Right cardiac atrium (tissue), 5 donors: ENCODE measurements around the gene CA10. TPM values are rescaled to one million over a fixed set of nuclear protein-coding genes. Genes with fewer than 3 reads are reported as not detected.
A peak's percentile ranks its signal among the peaks of the same experiment; 100 is the strongest.

ENCODE experiments used
- ATAC-seq, 2 donors: fragments of 200-7000 bp; cut with Tn5 transposase; one replicate each; pipeline versions ENCODE4 v1.8.0 to v1.9.1; 2020; ENCODE audit warnings: moderate library complexity in 2 of 2, mild to moderate bottlenecking in 1 of 2
- DNase-seq, 3 donors: peaks; one replicate each; pipeline ENCODE4 v3.0.0-alpha.2; 2020
- H3K27ac ChIP-seq: one replicate; pipeline ENCODE4 v1.5.1; 2013; ENCODE audit warnings: mild to moderate bottlenecking, low read length, control low read depth, moderate library complexity
- H3K27me3 ChIP-seq: one replicate; pipeline ENCODE4 v1.6.1; 2013; ENCODE audit not compliant: control insufficient read depth, insufficient read depth
- H3K4me1 ChIP-seq: one replicate; pipeline ENCODE4 v1.6.1; 2013; ENCODE audit warnings: low read length; ENCODE audit not compliant: control insufficient read depth, insufficient read depth
- H3K4me3 ChIP-seq: one replicate; pipeline ENCODE4 v1.5.1; 2013; ENCODE audit warnings: low read length, control low read depth
- H3K9me3 ChIP-seq: one replicate; pipeline ENCODE4 v1.6.1; 2013; ENCODE audit warnings: low read length; ENCODE audit not compliant: control insufficient read depth
- WGBS: extraction: QIAGEN DNeasy Blood & Tissue Kit; methylation state at CpG from one replicate; pipeline ENCODE4 v1.1.7; 2013; 5-methylcytosine and 5-hydroxymethylcytosine counted together
- intact Hi-C, 4 donors: fragments of 100-400 bp; cut with DNase I; formaldehyde crosslinking; loops; one replicate each; pipeline versions ENCODE4 v1.11.0 to v1.14.0; 2022 to 2023
- polyA plus RNA-seq: library from polyadenylated mRNA; stranded (reverse); fragments of 200-250 nt; gene quantifications from one replicate; pipeline ENCODE4 v1.2.3, GENCODE V29; 2013
- total RNA-seq, 4 donors: library from RNA; stranded (reverse); fragmentation: NEBNext Ultra II Directional; extraction: Animal tissue kit (Norgen Biotek cat#: 25700); gene quantifications; one replicate each; pipeline ENCODE4 v1.2.1, GENCODE V29; 2021
- donor health status: healthy with polysubstance abuse.
- donor health status: DM: no; HTN: yes; CAD: no.
- donor health status: DM: no; HTN: no; CAD: no.
- donor health status: DM: no; HTN: yes; CAD: no; lungs with severe emphysema.
- donor health status: DM: yes; HTN: yes; CAD: no.

Gene CA10
- total and polyA plus RNA-seq, 5 donors = 0.05 TPM; not detected in 4

GRCh38 chr17:52143542-52143941 lies 15.0 kb downstream of the CA10 start:
- Histone ChIP-seq H3K27ac (no peak overlapping the region), H3K4me3 (no peak overlapping the region), H3K9me3 (no peaks in the 10 kb centered on the region), H3K27me3 (no peaks in the 10 kb centered on the region), H3K4me1 (no peaks in the 10 kb centered on the region)
- WGBS = 5% methylated on average over 1 of the region's 1 CpG
- DNase-seq (no peak), ATAC-seq (no peak)
- intact Hi-C loops = no loop called here

- Histone ChIP-seq H3K4me1 (no peaks in the 10 kb centered on the region), H3K27me3 (no peaks in the 10 kb centered on the region), H3K27ac (no peak overlapping the region), H3K4me3 (no peak overlapping the region), H3K9me3 (no peaks in the 10 kb centered on the region)
- WGBS = 79% methylated on average over 3 of the region's 3 CpGs
- intact Hi-C loops = no loop called here
- DNase-seq (no peak), ATAC-seq (no peak)
Observed at GRCh38 chr17:52140601-52141000, 17.9 kb downstream of the CA10 start.

- Histone ChIP-seq H3K27me3 (no peaks in the 10 kb centered on the region), H3K4me1 (no peaks in the 10 kb centered on the region), H3K27ac (no peak overlapping the region), H3K4me3 (no peak overlapping the region), H3K9me3 (no peaks in the 10 kb centered on the region)
- WGBS = 91% methylated on average over 4 of the region's 4 CpGs
- intact Hi-C loops = no loop called here
- DNase-seq (no peak), ATAC-seq (no peak)
Observed at GRCh38 chr17:52138752-52139151, 19.8 kb downstream of the CA10 start.

DNA sequence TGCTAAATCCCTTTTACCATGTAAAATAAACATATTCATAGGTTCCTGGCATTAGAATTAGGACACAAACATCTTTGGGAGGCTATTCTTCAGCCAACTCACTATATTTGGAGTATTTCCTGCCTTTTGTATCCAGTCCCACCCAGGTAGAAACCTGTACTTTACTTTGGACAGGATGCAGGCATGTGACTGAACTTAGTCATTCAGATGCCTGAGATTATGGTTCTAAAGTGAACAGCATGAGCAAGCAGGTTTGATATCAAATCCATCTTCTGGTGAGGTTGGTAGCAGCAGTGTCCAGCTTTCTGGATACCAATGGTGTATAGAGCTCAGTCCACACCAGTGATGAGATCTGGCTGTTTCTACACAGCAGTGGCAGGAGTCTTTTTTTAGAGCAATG lies 20.2 kb downstream of the CA10 start:
- H3K27me3 ChIP-seq = no peaks in the 10 kb centered on the region
- no peaks in the 10 kb centered on the region for H3K9me3 ChIP-seq
- no peak for DNase-seq
- intact Hi-C loops = no loop called here
- no peak overlapping the region for H3K4me3 ChIP-seq
- H3K27ac ChIP-seq = no peak overlapping the region
- H3K4me1 ChIP-seq = no peaks in the 10 kb centered on the region
- ATAC-seq = no peak

- Histone ChIP-seq H3K9me3 (no peaks in the 10 kb centered on the region), H3K4me1 (no peaks in the 10 kb centered on the region), H3K27me3 (no peaks in the 10 kb centered on the region), H3K27ac (no peak overlapping the region), H3K4me3 (no peak overlapping the region)
- no peak for ATAC-seq
- no peak for DNase-seq
- WGBS = 47% methylated on average over 6 of the region's 6 CpGs
- intact Hi-C loops = no loop called here
Observed at GRCh38 chr17:52136166-52136565, 22.3 kb downstream of the CA10 start.

DNA sequence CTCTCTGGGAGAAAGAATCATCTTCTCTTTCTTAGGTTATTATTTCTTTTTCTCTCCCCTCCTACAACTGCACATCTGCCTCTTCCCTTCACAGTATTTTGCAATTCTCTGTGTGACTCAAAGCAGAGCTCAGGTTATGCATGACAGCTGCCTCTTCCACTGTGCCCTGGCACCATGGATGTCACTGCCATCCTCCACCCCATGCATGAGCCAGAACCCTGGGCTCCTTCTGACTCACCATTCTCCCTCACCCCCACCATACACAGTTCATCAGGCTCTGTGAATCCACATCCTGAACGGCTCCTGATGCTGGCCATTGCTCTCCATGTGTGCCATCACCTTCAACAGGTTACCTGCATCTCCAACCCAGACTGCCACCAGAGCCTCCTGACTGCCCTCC lies 23.9 kb downstream of the CA10 start:
- WGBS = 57% methylated on average over 1 of the region's 1 CpG
- H3K9me3 ChIP-seq = no peaks in the 10 kb centered on the region
- H3K4me1 ChIP-seq = no peaks in the 10 kb centered on the region
- DNase-seq (no peak), ATAC-seq (no peak)
- no peak overlapping the region for H3K27ac ChIP-seq
- intact Hi-C loops = no loop called here
- H3K27me3 ChIP-seq = no peaks in the 10 kb centered on the region
- no peak overlapping the region for H3K4me3 ChIP-seq

DNA sequence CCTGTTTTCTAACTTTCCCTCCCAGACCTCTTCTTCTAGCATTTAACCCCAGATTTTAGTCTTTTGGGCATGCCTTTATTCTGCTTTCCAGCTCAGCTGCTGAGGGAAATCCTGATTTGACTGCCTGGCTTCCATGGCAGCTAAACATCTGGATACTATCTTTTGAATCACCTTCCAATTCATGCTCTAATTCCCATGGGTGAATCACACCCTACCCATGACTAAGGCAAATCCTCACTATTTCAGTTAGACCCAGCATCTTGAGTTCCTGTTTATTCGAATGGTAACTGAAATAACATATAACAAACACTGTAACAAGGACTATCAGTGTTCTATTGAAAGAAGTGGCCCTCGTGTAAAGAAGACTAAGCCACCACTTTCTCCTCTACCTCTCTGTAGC lies 29.8 kb downstream of the CA10 start:
- no peak for DNase-seq
- ATAC-seq = no peak
- WGBS = 62% methylated on average over 2 of the region's 2 CpGs
- H3K9me3 ChIP-seq = no peaks in the 10 kb centered on the region
- no peak overlapping the region for H3K27ac ChIP-seq
- no peaks in the 10 kb centered on the region for H3K27me3 ChIP-seq
- intact Hi-C loops = no loop called here
- H3K4me1 ChIP-seq = no peaks in the 10 kb centered on the region
- H3K4me3 ChIP-seq = no peak overlapping the region

DNA sequence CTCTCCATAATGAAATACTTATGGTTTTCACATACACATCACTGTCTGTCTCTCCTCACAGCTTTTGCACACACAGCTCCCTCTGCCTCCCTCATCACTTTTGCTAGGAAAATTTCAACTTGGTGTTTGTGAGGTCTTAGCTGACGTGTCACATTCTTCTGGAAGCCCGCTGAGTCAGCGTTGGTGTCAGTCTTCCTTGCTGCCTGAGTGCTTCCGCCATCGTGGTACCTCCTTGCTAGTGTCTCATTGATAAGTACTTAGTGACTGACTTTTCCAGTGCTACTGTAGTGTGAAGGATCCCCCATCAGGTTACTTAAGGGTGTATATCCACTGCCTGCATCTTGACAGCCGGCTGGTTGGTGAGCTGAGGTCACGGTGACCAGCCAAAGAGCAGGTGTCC lies 33.5 kb downstream of the CA10 start:
- ATAC-seq = no peak
- no peaks in the 10 kb centered on the region for H3K4me1 ChIP-seq
- no peaks in the 10 kb centered on the region for H3K27me3 ChIP-seq
- 67% methylated on average over 7 of the region's 7 CpGs for WGBS
- intact Hi-C loops = no loop called here
- no peak overlapping the region for H3K4me3 ChIP-seq
- H3K27ac ChIP-seq = no peak overlapping the region
- peak in 1 of 3 donors; percentile 14 for DNase-seq
- peaks cover 1% of the 10 kb centered on the region for H3K9me3 ChIP-seq

DNA sequence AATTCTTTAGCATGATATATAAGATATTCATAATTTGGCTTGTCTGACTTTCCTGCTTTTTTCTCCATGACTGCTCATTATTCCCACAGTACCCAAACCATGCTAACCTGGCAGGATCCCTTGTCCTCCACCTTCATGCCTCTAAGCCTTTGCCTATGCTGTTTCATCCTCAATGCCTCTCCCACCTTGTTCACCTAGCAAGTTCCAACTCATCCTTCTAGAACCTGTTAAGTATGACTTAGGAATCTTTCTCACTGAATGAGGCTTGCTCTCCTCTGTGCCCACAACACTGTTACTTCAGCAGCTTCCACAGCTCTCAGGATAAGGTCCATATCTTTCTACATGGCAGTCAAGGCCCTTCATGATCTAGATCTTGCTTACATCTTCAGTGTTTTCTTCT lies 34.0 kb downstream of the CA10 start:
- intact Hi-C loops = no loop called here
- no peak for ATAC-seq

GRCh38 chr17:52120465-52120864 lies 38.0 kb downstream of the CA10 start:
- intact Hi-C loops = no loop called here

More for the DNA sequence above, 34.0 kb downstream of the CA10 start:
- Histone ChIP-seq H3K27ac (no peak overlapping the region), H3K4me3 (no peak overlapping the region), H3K9me3 (peaks cover 1% of the 10 kb centered on the region), H3K27me3 (no peaks in the 10 kb centered on the region), H3K4me1 (no peaks in the 10 kb centered on the region)
- no peak for DNase-seq

DNA sequence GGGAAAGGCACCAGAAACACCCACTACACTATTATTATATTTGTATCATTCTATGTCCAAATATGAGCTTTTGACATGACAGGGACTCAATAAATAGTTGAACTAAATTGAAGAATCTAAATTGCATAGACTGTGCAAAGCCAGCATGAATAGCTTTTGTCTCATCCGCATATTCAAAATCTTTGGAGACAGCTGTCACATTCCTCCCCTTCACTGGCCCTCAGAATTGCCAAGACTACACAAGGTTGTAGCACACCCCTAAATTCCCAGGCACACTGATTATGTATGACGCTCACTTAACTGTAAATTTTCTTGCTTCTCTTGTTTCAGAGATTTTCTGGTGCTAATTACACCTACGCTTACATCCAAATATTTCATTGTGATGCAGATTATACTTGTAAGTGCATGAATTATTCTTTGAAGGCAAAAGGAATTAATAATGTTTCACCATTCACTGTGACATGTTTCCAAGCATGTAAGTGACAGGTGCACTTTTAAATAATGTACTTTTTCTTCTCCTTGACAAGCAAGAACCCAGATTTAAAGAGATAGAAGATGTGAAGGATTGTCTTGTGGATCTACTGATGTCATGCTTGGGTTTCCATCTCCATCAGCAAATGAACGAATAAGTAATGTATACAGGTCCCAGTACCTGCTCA lies 47.5 kb downstream of the CA10 start:
- H3K9me3 ChIP-seq = no peaks in the 10 kb centered on the region
- H3K4me3 ChIP-seq = no peak overlapping the region
- intact Hi-C loops = loop anchor here in 1 of 4 donors (10.0 kb wide), 1 partner anchor 816 kb away; no protein-coding TSS in a partner anchor
- DNase-seq (no peak), ATAC-seq (no peak)
- H3K27ac ChIP-seq = no peak overlapping the region
- H3K4me1 ChIP-seq = no peaks in the 10 kb centered on the region
- WGBS = 64% methylated on average over 4 of the region's 4 CpGs
- H3K27me3 ChIP-seq = peaks cover 2% of the 10 kb centered on the region

More at GRCh38 chr17:52120465-52120864, 38.0 kb downstream of the CA10 start:
- 78% methylated on average over 2 of the region's 2 CpGs for WGBS
- H3K27me3 ChIP-seq = no peaks in the 10 kb centered on the region
- no peak overlapping the region for H3K27ac ChIP-seq
- no peak overlapping the region for H3K4me3 ChIP-seq
- H3K9me3 ChIP-seq = peaks cover 3% of the 10 kb centered on the region
- H3K4me1 ChIP-seq = no peaks in the 10 kb centered on the region
- ATAC-seq (no peak), DNase-seq (no peak)
